WTC11 (cell line): ENCODE measurements around the gene SLIT1. TPM values are rescaled to one million over a fixed set of nuclear protein-coding genes. Genes with fewer than 3 reads are reported as not detected.

Source experiments
- ATAC-seq: fragments of 200-7000 bp; cut with Tn5 transposase; 2 replicates; pipeline ENCODE4 v1.10.0; 2021; ENCODE audit warnings: mild to moderate bottlenecking, moderate library complexity
- CTCF ChIA-PET: fragments of 300-600 bp; sonication (Branson Sonifier 250); formaldehyde crosslinking; loops from one replicate; lab custom pipeline; 2021; ENCODE audit warnings: antibody characterized with exemption; lab: Charles Lee
- POLR2A ChIA-PET: fragments of 350-600 bp; sonication (Branson Sonifier 250); formaldehyde crosslinking; loops from one replicate; lab custom pipeline; 2021; ENCODE audit warnings: antibody characterized with exemption; lab: Charles Lee
- DNase-seq: peaks from one replicate; pipeline ENCODE4 v3.0.0; 2021; ENCODE audit warnings: low spot score
- H3K27ac Mint-ChIP-seq: 2 replicates; pipeline ENCODE4 v1.8.0; 2021; ENCODE audit warnings: mixed read lengths
- H3K27me3 Mint-ChIP-seq: 2 replicates; pipeline ENCODE4 v1.8.0; 2021; ENCODE audit warnings: low read depth, mild to moderate bottlenecking, moderate library complexity, mixed read lengths
- H3K36me3 Mint-ChIP-seq: 2 replicates; pipeline ENCODE4 v1.8.0; 2021; ENCODE audit warnings: mixed read lengths
- H3K4me1 Mint-ChIP-seq: 2 replicates; pipeline ENCODE4 v1.8.0; 2022; ENCODE audit warnings: mixed read lengths
- H3K4me3 Mint-ChIP-seq: 2 replicates; pipeline ENCODE4 v1.8.0; 2021; ENCODE audit warnings: mild to moderate bottlenecking, moderate library complexity, mixed read lengths
- H3K9me3 Mint-ChIP-seq: 2 replicates; pipeline ENCODE4 v1.8.0; 2021; ENCODE audit warnings: mixed read lengths
- ARID4B ChIP-seq: sonication (generic); formaldehyde crosslinking; IDR thresholded peaks from 2 replicates; pipeline ENCODE4 v1.8.0; 2023; ENCODE audit warnings: missing genetic modification reagents, mild to moderate bottlenecking, borderline replicate concordance
- ATF1 ChIP-seq: sonication (generic); formaldehyde crosslinking; IDR thresholded peaks from 2 replicates; pipeline ENCODE4 v1.8.1; 2023; ENCODE audit warnings: mild to moderate bottlenecking, moderate library complexity, missing genetic modification reagents
- CBFB ChIP-seq: sonication (generic); formaldehyde crosslinking; IDR thresholded peaks from 2 replicates; pipeline ENCODE4 v1.8.1; 2022; ENCODE audit warnings: mild to moderate bottlenecking, low read depth, missing genetic modification reagents
- CREB1 ChIP-seq: sonication (generic); formaldehyde crosslinking; IDR thresholded peaks from 2 replicates; pipeline ENCODE4 v1.8.0; 2023; ENCODE audit warnings: mild to moderate bottlenecking, missing genetic modification reagents
- CREM ChIP-seq: sonication (generic); formaldehyde crosslinking; IDR thresholded peaks from 2 replicates; pipeline ENCODE4 v1.8.1; 2022; ENCODE audit warnings: mild to moderate bottlenecking, missing genetic modification reagents, moderate library complexity
- FOXJ3 ChIP-seq: sonication (generic); formaldehyde crosslinking; IDR thresholded peaks from 2 replicates; pipeline ENCODE4 v1.9.0; 2021; ENCODE audit warnings: missing genetic modification reagents, mild to moderate bottlenecking, borderline replicate concordance
- GABPB1 ChIP-seq: sonication (generic); formaldehyde crosslinking; IDR thresholded peaks from 2 replicates; pipeline ENCODE4 v1.8.1; 2023; ENCODE audit warnings: mild to moderate bottlenecking, missing genetic modification reagents
- HMGXB4 ChIP-seq: sonication (generic); formaldehyde crosslinking; IDR thresholded peaks from 2 replicates; pipeline ENCODE4 v1.8.1; 2023; ENCODE audit warnings: mild to moderate bottlenecking, moderate library complexity, missing genetic modification reagents
- IRF2 ChIP-seq: sonication (generic); formaldehyde crosslinking; IDR thresholded peaks from 2 replicates; pipeline ENCODE4 v1.8.0; 2022; ENCODE audit warnings: low read depth, missing genetic modification reagents, borderline replicate concordance
- MAX ChIP-seq: sonication (generic); formaldehyde crosslinking; IDR thresholded peaks from 2 replicates; pipeline ENCODE4 v1.8.0; 2022; ENCODE audit warnings: mild to moderate bottlenecking, missing genetic modification reagents
- NFE2L1 ChIP-seq: sonication (generic); formaldehyde crosslinking; IDR thresholded peaks from 2 replicates; pipeline ENCODE4 v1.8.1; 2023; ENCODE audit warnings: missing genetic modification reagents
- NR1H2 ChIP-seq: sonication (generic); formaldehyde crosslinking; IDR thresholded peaks from 2 replicates; pipeline ENCODE4 v1.9.0; 2021; ENCODE audit warnings: mild to moderate bottlenecking, moderate library complexity, missing genetic modification reagents
- NR3C1 ChIP-seq: sonication (generic); formaldehyde crosslinking; conservative IDR thresholded peaks from 2 replicates; pipeline ENCODE4 v1.8.1; 2023; ENCODE audit warnings: low read depth, mild to moderate bottlenecking, missing genetic modification reagents
- RELA ChIP-seq: sonication (generic); formaldehyde crosslinking; IDR thresholded peaks from 2 replicates; pipeline ENCODE4 v1.8.1; 2022; ENCODE audit warnings: missing genetic modification reagents, mild to moderate bottlenecking, borderline replicate concordance
- SP1 ChIP-seq: sonication (generic); formaldehyde crosslinking; conservative IDR thresholded peaks from 2 replicates; pipeline ENCODE4 v1.8.1; 2022; ENCODE audit warnings: missing genetic modification reagents
- TEAD1 ChIP-seq: sonication (generic); formaldehyde crosslinking; IDR thresholded peaks from 2 replicates; pipeline ENCODE4 v1.8.0; 2022; ENCODE audit warnings: mild to moderate bottlenecking, missing genetic modification reagents
- TP53 ChIP-seq: sonication (generic); formaldehyde crosslinking; IDR thresholded peaks from 2 replicates; pipeline ENCODE4 v1.8.1; 2023; ENCODE audit warnings: mild to moderate bottlenecking, missing genetic modification reagents
- ZMAT4 ChIP-seq: fragments of 250-450 bp; sonication (Bioruptor Pico); IDR thresholded peaks from 2 replicates; pipeline ENCODE4 v1.9.0; 2021; ENCODE audit warnings: mild to moderate bottlenecking
- ZNF263 ChIP-seq: sonication (generic); formaldehyde crosslinking; IDR thresholded peaks from 2 replicates; pipeline ENCODE4 v1.8.1; 2022; ENCODE audit warnings: low read depth, mild to moderate bottlenecking, moderate library complexity, missing genetic modification reagents
- ZNF396 ChIP-seq: fragments of 250-450 bp; sonication (Bioruptor Pico); IDR thresholded peaks from 2 replicates; pipeline ENCODE4 v1.8.0; 2021; ENCODE audit warnings: mild to moderate bottlenecking, moderate library complexity, borderline replicate concordance
- ZNF425 ChIP-seq: fragments of 250-450 bp; sonication (Bioruptor Pico); conservative IDR thresholded peaks from 2 replicates; pipeline ENCODE4 v1.9.0; 2021; ENCODE audit warnings: mild to moderate bottlenecking
- ZNF671 ChIP-seq: fragments of 250-450 bp; sonication (Bioruptor Pico); IDR thresholded peaks from 2 replicates; pipeline ENCODE4 v1.8.0; 2021; ENCODE audit warnings: mild to moderate bottlenecking
- ZSCAN18 ChIP-seq: fragments of 250-450 bp; sonication (Bioruptor Pico); IDR thresholded peaks from 2 replicates; pipeline ENCODE4 v2.1.2; 2022; ENCODE audit warnings: mild to moderate bottlenecking, moderate library complexity
- total RNA-seq: library from RNA; stranded (reverse); gene quantifications from 3 replicates; pipeline ENCODE4 v1.2.3, GENCODE V29; 2021

Gene SLIT1
- total RNA-seq, 1 experiment from 2014 or later, result 1.6 TPM

GRCh38 chr10:97087296-97087695 is 98.5 kb downstream of the SLIT1 start (continued):
- TF ChIP-seq ARID4B (CRISPR knock-in tag) (no peak), TP53 (no peak), RELA (CRISPR knock-in tag) (no peak), CREB1 (CRISPR knock-in tag) (no peak), HMGXB4 (CRISPR knock-in tag) (no peak), NR3C1 (no peak)

- H3K36me3 Mint-ChIP-seq, result no peaks in the 10 kb centered on the region
- ATAC-seq (no peak), DNase-seq (no peak)
- H3K9me3 Mint-ChIP-seq, result no peaks in the 10 kb centered on the region
- H3K4me1 Mint-ChIP-seq, result peaks cover 7% of the 10 kb centered on the region
- H3K4me3 Mint-ChIP-seq, result no peak overlapping the region
- TF ChIP-seq NFE2L1 (CRISPR knock-in tag), result no peak
- TF ChIP-seq NR1H2 (CRISPR knock-in tag), result no peak
- no peak for TF ChIP-seq MAX (CRISPR knock-in tag)
- no peak for TF ChIP-seq ZMAT4 (CRISPR knock-in tag)
- no peak for TF ChIP-seq ATF1 (CRISPR knock-in tag)
- TF ChIP-seq CREB1 (CRISPR knock-in tag), result no peak
- no peak for TF ChIP-seq ZNF396 (CRISPR knock-in tag)
- no peak for TF ChIP-seq SP1 (CRISPR knock-in tag)
- TF ChIP-seq ZNF425, result no peak
- TF ChIP-seq IRF2 (CRISPR knock-in tag), result no peak
- no peak for TF ChIP-seq TEAD1 (CRISPR knock-in tag)
- TF ChIP-seq ZNF263 (CRISPR knock-in tag), result no peak
- no peak for TF ChIP-seq CREM
- TF ChIP-seq GABPB1 (CRISPR knock-in tag), result no peak
- TF ChIP-seq FOXJ3 (CRISPR knock-in tag), result no peak
- no peak for TF ChIP-seq ZSCAN18
- TF ChIP-seq ZNF671 (CRISPR knock-in tag), result no peak
- TF ChIP-seq CBFB (CRISPR knock-in tag), result no peak
- H3K27me3 Mint-ChIP-seq, result no peaks in the 10 kb centered on the region
- H3K27ac Mint-ChIP-seq, result no peak overlapping the region
- POLR2A ChIA-PET, result no interaction called here
- CTCF ChIA-PET, result interaction anchor here (5.0 kb wide), 1 partner anchor 14 kb away, joined by 22 read pairs; no protein-coding TSS in a partner anchor
These were observed 99.2 kb downstream of the SLIT1 start for GRCh38 chr10:97086530-97086929.
